ENCODE results near the gene PALB2. TPM values are rescaled to one million over a fixed set of nuclear protein-coding genes. Genes with fewer than 3 reads are reported as not detected.
A peak's percentile ranks its signal among the peaks of the same experiment; 100 is the strongest.
"Not testable (repeated sequence)": the region's sequence is repeated elsewhere in the genome, so short reads cannot be mapped to it uniquely, and the experiment has no call there.

Gene PALB2
- total RNA-seq, 2 experiments from 2014 or later, result 16.8 to 17.0 TPM

DNA sequence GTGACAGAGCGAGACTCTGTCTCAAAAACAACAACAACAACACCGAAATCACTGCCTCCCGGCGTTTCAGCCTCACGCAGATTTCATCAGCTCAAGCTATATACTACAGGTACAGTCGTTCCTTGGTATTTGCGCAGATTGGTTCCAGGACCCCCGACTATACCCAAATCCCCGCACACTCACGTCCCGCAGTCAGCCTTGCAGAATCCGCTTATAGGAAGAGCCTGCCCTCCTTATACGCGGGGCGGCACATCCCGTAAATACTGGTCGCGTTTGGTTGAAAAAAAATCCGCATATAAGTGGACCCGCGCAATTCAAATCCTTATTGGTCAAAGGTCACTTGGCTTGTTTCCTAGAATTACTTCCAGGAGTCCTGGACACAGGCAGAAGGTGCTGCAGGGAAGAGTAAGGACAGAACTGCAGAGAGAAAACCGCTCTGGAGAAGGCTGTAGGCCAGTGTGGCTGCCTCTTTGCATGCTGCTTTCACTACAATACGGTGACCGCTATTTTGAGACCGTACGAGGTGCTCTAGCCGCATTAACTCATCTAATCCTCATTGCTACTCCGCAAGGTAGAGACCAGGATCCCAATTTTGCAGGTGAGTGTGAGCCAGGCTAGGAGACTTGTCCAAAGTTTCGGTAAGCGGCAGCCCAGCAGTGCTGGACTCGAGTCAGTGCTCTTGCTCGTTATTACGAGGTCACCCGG is 45.7 kb downstream of the PALB2 start:
- H3K4me3 Mint-ChIP-seq, result peak overlapping the region; percentile 80
- ChIA-PET CTCF (interaction anchor here (1.2 kb wide), 1 partner anchor 11 kb away, joined by 3 read pairs; no protein-coding TSS in a partner anchor), POLR2A (interaction anchor here (1.1 to 1.4 kb wide), 2 partner anchors 34 to 38 kb away, joined by 3 to 4 read pairs; partner anchors contain the start of genes EARS2 and UBFD1)
- H3K27me3 Mint-ChIP-seq, result no peaks in the 10 kb centered on the region
- peaks cover 24% of the 10 kb centered on the region for H3K36me3 Mint-ChIP-seq (ENCODE audit: low read depth)
- peak; percentile 16 for DNase-seq
- no peaks in the 10 kb centered on the region for H3K9me3 Mint-ChIP-seq
- H3K4me1 Mint-ChIP-seq, result peaks cover 24% of the 10 kb centered on the region
- H3K27ac Mint-ChIP-seq, result peak overlapping the region; percentile 51

DNA sequence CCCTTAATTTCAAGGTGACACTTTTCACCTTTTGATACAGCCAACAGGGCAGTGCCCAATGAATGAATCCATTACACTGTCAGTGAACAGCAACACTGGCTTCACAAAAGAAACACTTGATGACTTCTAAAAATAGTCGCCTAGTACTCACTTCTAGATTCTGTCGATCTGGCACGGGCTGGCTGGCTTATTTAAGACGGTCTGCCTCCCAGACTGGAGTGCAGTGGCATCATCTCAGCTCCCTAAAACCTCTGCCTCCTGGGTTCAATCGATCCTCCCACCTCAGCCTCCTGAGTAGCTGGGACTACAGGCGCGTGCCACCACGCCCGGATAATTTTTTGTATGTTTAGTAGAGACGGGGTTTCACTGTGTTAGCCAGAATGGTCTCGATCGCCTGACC is 46.9 kb downstream of the PALB2 start:
- POLR2A ChIA-PET, result no interaction called here
- Mint-ChIP-seq H3K4me3 (peak overlapping the region; percentile 10), H3K27ac (no peak overlapping the region)

DNA sequence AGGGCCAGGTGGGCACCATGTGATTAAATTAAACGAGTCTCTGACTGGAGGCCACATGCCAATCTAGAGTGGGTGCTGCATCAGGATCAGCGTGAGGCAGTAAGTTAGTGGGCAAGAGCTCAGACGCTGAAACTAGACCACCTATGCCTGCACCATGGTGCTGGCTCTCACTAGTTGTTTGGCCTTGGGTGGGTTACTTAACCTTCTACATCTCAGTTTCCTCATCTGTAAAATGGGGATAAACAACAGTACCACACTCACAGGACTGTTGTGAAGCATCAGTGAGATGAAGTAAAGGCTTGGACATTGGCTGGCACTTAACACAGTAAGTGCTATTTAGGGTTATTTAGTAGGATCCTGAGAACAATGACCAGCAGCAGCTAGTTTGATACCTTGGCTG is 50.9 kb downstream of the PALB2 start:
- no peak for DNase-seq
- H3K36me3 Mint-ChIP-seq (ENCODE audit: low read depth), result peaks cover 47% of the 10 kb centered on the region

More for the DNA sequence above, 46.9 kb downstream of the PALB2 start:
- no peaks in the 10 kb centered on the region for H3K9me3 Mint-ChIP-seq
- no peaks in the 10 kb centered on the region for H3K27me3 Mint-ChIP-seq
- peaks cover 30% of the 10 kb centered on the region for H3K36me3 Mint-ChIP-seq (ENCODE audit: low read depth)
- CTCF ChIA-PET, result interaction anchor here (1.2 kb wide), 1 partner anchor 10 kb away, joined by 3 read pairs; no protein-coding TSS in a partner anchor
- peaks cover 24% of the 10 kb centered on the region for H3K4me1 Mint-ChIP-seq
- DNase-seq, result no peak

DNA sequence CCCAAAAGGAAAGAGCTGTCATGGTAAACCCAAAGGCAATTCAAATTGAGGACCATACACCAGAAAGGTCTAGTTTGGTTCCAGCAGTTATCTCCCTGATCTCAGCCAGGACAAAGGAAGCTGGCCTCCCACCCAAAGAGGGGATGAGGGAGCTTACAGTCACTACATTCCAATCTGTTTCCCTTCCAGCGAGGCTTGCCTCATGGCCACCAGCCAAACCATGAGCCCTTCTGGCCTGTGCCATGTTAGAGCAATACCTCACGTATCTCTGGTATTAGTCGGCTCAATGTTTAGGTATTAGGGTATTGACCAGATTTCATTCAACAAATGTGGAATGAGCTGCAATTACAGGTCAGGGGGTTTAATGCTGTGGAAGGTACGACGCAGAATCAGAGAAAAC is 53.4 kb downstream of the PALB2 start:
- DNase-seq, result no peak
- Mint-ChIP-seq H3K4me3 (no peak overlapping the region), H3K4me1 (peaks cover 2% of the 10 kb centered on the region), H3K27ac (no peak overlapping the region), H3K27me3 (no peaks in the 10 kb centered on the region), H3K9me3 (no peaks in the 10 kb centered on the region), H3K36me3 (ENCODE audit: low read depth) (peaks cover 52% of the 10 kb centered on the region)
- ChIA-PET CTCF (interaction anchor here (0.9 kb wide), 1 partner anchor 152 kb away, joined by 3 read pairs; no protein-coding TSS in a partner anchor), POLR2A (no interaction called here)

More for the DNA sequence above, 50.9 kb downstream of the PALB2 start:
- H3K27ac Mint-ChIP-seq, result no peak overlapping the region
- POLR2A ChIA-PET, result no interaction called here
- no peaks in the 10 kb centered on the region for H3K9me3 Mint-ChIP-seq
- H3K27me3 Mint-ChIP-seq, result no peaks in the 10 kb centered on the region
- no peak overlapping the region for H3K4me3 Mint-ChIP-seq
- peaks cover 12% of the 10 kb centered on the region for H3K4me1 Mint-ChIP-seq
- CTCF ChIA-PET, result no interaction called here

DNA sequence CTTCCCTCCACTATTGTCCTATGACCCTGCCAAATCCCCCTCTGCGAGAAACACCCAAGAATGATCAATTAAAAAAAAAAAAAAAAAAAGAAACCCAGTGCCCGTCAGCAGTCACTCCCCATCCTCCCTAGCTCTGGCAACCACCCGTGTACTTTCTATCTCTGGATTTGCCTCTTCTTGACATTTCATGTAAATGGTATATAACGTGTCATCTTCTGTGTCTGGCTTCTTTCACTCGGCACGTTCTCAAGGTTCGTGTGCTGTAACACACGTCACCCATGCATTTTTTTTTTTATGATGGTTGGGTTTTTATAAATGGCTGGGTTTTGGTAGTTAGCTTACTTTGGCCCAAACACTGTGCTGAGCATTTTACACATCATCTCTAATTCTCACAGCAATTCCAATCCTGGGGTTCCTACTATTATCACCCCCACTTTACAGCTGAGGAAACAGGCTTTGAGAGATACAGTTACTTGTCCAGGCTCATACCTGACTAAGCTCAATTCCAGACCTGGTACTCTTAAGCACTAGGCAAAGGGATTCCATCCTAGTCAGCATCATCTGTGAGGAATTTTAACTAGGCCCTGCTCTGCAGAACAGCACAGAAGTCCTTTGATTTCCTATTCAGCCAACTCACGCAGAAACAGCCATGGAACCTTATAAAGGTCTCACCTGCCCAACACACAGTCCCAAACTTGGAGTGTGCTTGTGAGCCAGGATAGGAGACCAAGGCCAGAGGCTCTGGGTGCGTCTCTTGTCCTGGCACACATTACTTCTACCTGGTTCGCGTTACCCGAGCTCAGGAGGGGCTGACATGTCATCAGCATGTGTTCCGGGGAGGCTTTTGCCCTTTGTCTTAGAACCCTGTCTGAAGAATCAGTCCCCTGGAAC is 56.7 kb downstream of the PALB2 start:
- ChIA-PET POLR2A (no interaction called here), CTCF (interaction anchor here (0.7 kb wide), 1 partner anchor 10 kb away, joined by 3 read pairs; no protein-coding TSS in a partner anchor)
- Mint-ChIP-seq H3K36me3 (ENCODE audit: low read depth) (peaks cover 44% of the 10 kb centered on the region), H3K4me3 (no peak overlapping the region), H3K4me1 (no peaks in the 10 kb centered on the region), H3K27me3 (no peaks in the 10 kb centered on the region), H3K9me3 (no peaks in the 10 kb centered on the region), H3K27ac (no peak overlapping the region)
- no peak for DNase-seq

DNA sequence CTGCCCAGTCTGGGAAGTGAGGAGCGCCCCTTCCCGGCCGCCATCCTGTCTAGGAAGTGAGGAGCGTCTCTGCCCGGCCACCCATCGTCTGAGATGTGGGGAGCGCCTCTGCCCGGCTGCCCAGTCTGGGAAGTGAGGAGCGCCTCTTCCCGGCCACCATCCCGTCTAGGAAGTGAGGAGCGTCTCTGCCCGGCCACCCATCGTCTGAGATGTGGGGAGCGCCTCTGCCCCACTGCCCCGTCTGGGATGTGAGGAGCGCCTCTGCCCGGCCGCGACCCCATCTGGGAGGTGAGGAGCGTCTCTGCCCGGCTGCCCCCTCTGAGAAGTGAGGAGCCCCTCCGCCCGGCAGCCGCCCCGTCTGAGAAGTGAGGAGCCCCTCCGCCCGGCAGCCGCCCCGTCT is 57.8 kb downstream of the PALB2 start:
- CTCF ChIA-PET, H3K9me3 Mint-ChIP-seq, H3K4me1 Mint-ChIP-seq, H3K27me3 Mint-ChIP-seq, POLR2A ChIA-PET, DNase-seq, H3K27ac Mint-ChIP-seq, H3K4me3 Mint-ChIP-seq: not testable (repeated sequence)
- H3K36me3 Mint-ChIP-seq (ENCODE audit: low read depth), result peaks cover 46% of the 10 kb centered on the region

DNA sequence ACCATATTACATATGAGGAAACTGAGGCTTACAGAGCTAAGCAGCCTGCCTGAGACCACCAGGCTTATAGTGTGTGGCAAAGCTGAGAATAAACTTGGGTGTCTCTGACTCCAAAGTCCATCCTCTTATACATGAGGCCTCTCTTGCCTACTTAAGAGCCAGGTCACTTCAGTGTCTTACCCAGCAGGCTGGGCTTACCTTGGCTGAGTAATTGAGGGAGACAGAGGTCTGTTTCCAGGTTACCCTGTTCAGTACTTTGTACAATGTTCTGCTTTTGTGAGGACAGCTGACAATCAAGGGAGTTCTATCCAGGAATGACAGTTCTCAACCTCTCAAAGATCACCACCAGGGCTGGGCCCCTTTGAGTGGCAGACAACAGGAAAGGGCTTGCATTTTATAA is 59.3 kb downstream of the PALB2 start:
- POLR2A ChIA-PET, result no interaction called here
- DNase-seq, result no peak
- Mint-ChIP-seq H3K36me3 (ENCODE audit: low read depth) (peaks cover 39% of the 10 kb centered on the region), H3K4me3 (no peak overlapping the region), H3K27ac (no peak overlapping the region), H3K9me3 (no peaks in the 10 kb centered on the region), H3K4me1 (no peaks in the 10 kb centered on the region), H3K27me3 (no peaks in the 10 kb centered on the region)
- CTCF ChIA-PET, result no interaction called here

DNA sequence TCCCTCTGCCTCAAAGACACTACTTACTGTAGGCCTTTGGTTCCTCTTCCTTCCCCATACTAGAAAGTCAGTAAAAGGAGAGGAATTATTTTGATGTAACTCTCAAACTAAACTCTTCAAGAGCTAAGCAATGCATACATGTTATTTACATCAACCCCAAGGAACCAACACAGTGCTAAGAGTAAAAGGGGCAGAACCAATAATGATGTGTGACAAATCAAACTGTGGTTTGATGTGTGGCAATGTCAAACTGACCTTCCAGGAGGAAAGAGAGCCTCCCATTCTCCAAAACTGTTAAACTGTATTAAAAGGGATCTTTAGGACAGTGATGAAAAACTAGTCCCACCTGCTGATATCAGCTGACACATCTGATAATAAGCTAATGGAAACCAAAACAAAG is 60.7 kb downstream of the PALB2 start:
- POLR2A ChIA-PET, result no interaction called here
- Mint-ChIP-seq H3K36me3 (ENCODE audit: low read depth) (peaks cover 30% of the 10 kb centered on the region), H3K9me3 (no peaks in the 10 kb centered on the region), H3K4me1 (no peaks in the 10 kb centered on the region), H3K27ac (no peak overlapping the region), H3K4me3 (no peak overlapping the region), H3K27me3 (no peaks in the 10 kb centered on the region)
- DNase-seq, result no peak
- CTCF ChIA-PET, result interaction anchor here (0.6 kb wide), 1 partner anchor 149 kb away, joined by 4 read pairs; no protein-coding TSS in a partner anchor

DNA sequence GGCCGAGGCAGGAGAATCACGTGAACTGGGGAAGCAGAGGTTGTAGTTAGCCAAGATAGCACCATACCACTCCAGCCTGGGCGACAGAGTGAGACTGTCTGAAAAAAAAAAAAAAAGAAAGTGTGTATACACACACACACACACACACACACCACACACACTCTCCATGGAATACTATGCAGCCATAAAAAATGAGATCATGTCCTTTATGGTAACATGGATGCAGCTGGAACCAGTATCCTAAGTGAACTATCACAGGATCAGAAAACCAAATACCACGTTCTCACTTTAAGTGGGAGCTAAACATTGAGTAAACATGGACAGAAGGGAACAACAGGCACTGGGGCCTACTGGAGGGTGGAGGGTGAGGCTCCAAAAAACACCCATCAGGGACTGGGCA is 61.7 kb downstream of the PALB2 start:
- H3K27ac Mint-ChIP-seq, result no peak overlapping the region
- peaks cover 27% of the 10 kb centered on the region for H3K36me3 Mint-ChIP-seq (ENCODE audit: low read depth)
- CTCF ChIA-PET, result no interaction called here
- DNase-seq, result no peak
- no peaks in the 10 kb centered on the region for H3K27me3 Mint-ChIP-seq
- no peaks in the 10 kb centered on the region for H3K9me3 Mint-ChIP-seq
- H3K4me1 Mint-ChIP-seq, result no peaks in the 10 kb centered on the region
- no peak overlapping the region for H3K4me3 Mint-ChIP-seq
- POLR2A ChIA-PET, result no interaction called here

DNA sequence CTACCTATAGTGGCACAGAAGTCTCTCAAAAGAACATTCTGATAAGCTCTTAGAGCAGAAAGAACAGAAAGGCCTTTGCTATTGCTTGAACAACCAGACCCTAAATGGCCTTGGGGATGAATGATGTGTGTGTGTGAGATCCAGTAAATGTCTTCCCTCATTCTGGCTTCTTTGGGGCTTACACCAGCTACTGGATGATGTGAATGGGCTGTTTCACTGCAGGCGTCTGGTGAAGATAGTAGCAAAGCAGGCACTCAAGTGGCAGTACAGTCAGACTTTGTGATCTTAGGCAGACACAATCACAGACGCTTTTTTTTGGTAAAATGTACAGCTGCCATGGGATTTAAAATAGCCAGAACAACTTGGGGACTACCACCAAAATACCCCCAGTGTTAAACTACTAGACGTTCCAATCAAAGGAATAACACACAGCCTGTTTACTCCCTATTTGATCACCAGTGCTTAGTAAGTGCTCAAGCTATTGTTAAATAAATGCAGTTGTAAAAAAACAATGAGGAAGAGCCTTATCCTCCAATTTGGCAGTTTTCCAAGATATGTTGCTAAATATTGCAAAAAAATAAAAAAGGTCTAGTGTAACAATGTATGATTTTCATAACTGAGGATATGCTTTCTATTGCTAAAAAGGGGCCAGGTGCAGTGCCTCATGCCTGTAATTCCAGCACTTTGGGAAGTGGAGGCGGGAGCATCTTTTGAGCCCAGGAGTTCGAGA is 62.8 kb downstream of the PALB2 start:
- DNase-seq, result no peak
- H3K27me3 Mint-ChIP-seq, result no peaks in the 10 kb centered on the region
- H3K27ac Mint-ChIP-seq, result no peak overlapping the region
- ChIA-PET CTCF (interaction anchor here (0.7 kb wide), 1 partner anchor 1080 kb away, joined by 3 read pairs; no protein-coding TSS in a partner anchor), POLR2A (no interaction called here)
- no peaks in the 10 kb centered on the region for H3K4me1 Mint-ChIP-seq
- H3K36me3 Mint-ChIP-seq (ENCODE audit: low read depth), result peaks cover 24% of the 10 kb centered on the region
- H3K4me3 Mint-ChIP-seq, result no peak overlapping the region
- H3K9me3 Mint-ChIP-seq, result no peaks in the 10 kb centered on the region

DNA sequence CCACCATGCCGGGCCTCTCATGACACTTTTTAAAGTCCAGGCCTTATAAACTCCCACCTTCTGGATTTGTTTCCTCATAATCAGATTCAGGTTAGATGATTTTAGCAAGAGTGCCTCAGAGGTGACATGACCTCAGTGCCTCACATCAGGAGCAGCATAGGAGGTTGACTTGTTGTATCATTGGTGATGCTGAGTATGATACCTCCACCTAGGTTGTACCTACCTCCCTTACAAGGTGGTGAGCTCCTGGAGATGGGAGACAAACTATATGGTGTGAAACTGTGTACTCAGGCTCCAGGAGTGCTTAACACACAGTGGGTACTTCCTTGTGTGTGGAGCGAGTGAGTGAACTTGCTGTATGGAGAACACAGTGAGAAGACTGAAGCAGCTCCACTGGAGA is 63.6 kb downstream of the PALB2 start:
- Mint-ChIP-seq H3K27me3 (no peaks in the 10 kb centered on the region), H3K4me3 (no peak overlapping the region), H3K4me1 (no peaks in the 10 kb centered on the region), H3K36me3 (ENCODE audit: low read depth) (peaks cover 24% of the 10 kb centered on the region), H3K9me3 (no peaks in the 10 kb centered on the region), H3K27ac (no peak overlapping the region)
- ChIA-PET POLR2A (no interaction called here), CTCF (no interaction called here)
- no peak for DNase-seq

DNA sequence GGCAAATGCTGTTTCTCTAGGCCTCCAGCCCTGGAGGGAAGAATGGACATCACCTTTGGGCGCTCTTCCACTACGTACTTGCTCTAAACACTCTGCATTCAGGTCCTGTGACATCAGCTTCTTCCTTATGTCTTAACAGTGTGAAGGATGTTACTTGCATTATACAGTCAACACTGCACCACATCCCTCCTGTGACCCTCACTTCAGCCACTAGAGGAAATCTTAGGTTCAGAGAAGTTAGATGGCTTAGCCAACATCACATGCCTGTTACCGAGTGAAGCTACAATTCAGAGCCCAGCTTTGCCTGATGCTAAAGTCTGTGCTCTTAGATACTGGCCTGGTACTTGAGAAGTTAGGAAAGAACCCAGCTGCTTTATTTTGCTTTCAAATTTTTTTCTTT is 65.3 kb downstream of the PALB2 start:
- DNase-seq, result no peak
- Mint-ChIP-seq H3K27ac (no peak overlapping the region), H3K4me1 (no peaks in the 10 kb centered on the region), H3K4me3 (no peak overlapping the region), H3K9me3 (no peaks in the 10 kb centered on the region), H3K27me3 (no peaks in the 10 kb centered on the region), H3K36me3 (ENCODE audit: low read depth) (peaks cover 30% of the 10 kb centered on the region)
- POLR2A ChIA-PET, result interaction anchor here (0.6 kb wide), 1 partner anchor 17 kb away, joined by 3 read pairs; no protein-coding TSS in a partner anchor
- CTCF ChIA-PET, result interaction anchor here (1.9 kb wide), 1 partner anchor 21 kb away, joined by 9 read pairs; no protein-coding TSS in a partner anchor

DNA sequence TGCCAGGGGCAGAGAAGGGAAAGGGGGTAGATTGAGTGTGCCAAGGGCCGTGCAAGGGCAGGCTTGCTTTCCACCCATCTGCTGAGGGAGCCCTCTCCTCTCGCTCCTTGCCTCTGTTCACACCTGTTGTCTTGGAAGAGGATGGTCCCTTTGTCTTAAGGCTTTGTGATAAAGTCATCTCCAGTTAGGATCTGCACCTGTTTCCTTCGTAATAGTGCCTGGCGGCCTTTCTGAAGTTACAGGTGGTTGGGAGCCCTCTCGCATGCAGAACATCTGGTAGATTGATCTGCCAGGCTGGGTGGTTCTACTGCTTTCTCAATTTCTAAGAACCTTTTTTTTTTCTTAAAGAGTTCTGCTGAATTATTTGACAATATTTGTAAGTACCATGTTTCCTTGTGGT is 67.3 kb downstream of the PALB2 start:
- POLR2A ChIA-PET, result no interaction called here
- H3K9me3 Mint-ChIP-seq, result no peaks in the 10 kb centered on the region
- no peak overlapping the region for H3K4me3 Mint-ChIP-seq
- H3K27me3 Mint-ChIP-seq, result no peaks in the 10 kb centered on the region
- peaks cover 2% of the 10 kb centered on the region for H3K4me1 Mint-ChIP-seq
- H3K27ac Mint-ChIP-seq, result no peak overlapping the region
- CTCF ChIA-PET, result no interaction called here
- peaks cover 26% of the 10 kb centered on the region for H3K36me3 Mint-ChIP-seq (ENCODE audit: low read depth)
- DNase-seq, result no peak
